IPS DF 19.7 (cell line): ENCODE results near the gene HSD17B12.

Experiments
- DNase-seq: peaks from one replicate; pipeline ENCODE4 v3.0.0-alpha.2; 2013; ENCODE audit warnings: low read depth, low spot score

HSD17B12 gene

DNA sequence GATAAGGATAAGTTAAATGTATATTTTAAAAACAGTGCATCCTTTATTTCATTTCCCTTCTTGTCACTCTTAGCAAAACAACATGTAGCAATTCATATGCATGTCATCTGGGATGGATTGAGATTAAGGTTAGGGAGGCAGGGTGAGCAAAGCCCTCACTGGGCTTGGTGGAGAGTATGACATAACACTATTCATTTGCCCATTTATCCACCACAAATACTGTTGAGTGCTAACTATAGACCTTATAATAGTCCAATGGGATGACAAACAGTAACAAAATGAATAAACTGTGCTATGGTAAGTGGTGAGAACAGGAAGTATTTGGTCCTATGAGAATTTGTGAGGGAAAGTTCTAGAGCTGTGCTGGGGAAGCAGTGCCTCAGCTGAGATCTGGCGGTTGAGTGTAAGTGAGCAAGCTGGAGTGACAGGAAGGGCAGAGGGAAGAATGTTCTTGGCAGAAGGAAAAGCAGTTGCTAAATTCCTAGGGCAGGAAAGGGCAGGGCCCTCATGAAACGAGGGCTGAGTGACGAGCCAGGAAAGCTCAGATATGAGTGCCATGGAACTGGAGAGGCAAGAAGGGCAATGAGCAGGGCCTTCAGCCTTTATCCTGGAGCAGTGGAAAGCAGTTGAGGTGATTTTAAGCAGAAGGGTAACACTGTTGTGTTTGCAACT is 6.7 kb downstream of the HSD17B12 start:
- no peak for DNase-seq

- no peak for DNase-seq
These were observed 7.9 kb downstream of the HSD17B12 start for GRCh38 chr11:43688394-43688793.

- no peak for DNase-seq
These were observed 8.6 kb downstream of the HSD17B12 start for GRCh38 chr11:43689167-43689566.

GRCh38 chr11:43690929-43691725 is 10.6 kb downstream of the HSD17B12 start:
- no peak for DNase-seq

GRCh38 chr11:43691806-43692205 is 11.3 kb downstream of the HSD17B12 start:
- DNase-seq = no peak

DNA sequence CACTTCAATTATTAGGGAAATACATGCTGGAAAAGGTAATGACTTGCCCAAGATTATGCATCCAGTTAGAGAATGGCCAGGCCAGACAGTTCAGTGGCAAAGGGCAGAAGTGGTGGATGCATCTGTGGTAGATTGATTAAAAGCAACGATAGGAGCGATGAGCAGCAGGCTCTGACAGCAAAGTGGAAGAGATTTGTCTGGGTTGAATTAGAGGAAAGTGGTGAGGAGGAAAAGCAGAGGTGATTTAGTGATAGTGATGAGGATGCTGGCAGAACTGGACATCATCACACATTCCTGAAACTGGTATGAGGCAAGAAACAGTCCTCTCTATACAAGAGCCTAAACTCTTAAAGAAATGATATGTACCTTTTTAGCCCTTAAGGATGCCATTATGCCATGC is 12.5 kb downstream of the HSD17B12 start:
- DNase-seq = no peak

DNA sequence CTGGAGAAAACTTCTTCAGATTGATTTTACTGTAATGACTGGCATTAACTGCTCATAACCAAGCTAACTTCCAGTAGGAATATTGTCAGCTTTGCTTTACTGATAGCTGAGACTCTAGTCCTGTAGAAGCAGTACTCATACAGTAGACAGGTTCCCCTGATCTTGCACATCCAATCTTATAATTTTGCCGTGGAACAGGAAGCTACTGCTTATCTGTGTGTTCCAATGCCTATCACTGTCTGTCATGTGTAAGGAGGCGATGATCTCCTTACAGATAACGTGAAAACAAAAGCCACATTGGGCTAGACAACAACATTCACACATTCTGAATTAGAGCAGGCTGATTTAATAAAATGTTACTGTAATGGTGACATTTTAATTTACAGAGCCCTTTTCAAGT is 13.2 kb downstream of the HSD17B12 start:
- no peak for DNase-seq

DNA sequence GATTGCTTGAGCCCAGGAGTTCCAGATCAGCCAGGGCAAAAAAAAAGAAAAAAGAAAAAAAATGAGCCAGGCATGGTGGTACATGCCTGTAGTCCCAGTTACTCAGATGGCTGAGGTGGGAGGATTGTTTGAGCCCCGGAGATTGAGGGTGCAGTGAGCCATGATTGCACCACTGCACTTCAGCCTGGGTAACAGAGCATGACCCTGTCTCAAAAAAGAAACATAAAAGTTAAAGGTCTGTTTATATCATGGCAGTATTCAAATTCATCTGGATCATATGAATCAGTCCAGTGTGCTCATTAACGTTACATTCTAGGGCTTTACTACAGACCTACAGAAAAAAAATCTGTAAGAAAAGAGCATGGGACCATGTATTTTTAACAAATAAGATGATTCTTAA is 13.9 kb downstream of the HSD17B12 start:
- DNase-seq = no peak

GRCh38 chr11:43697679-43698078 is 17.1 kb downstream of the HSD17B12 start:
- no peak for DNase-seq

DNA sequence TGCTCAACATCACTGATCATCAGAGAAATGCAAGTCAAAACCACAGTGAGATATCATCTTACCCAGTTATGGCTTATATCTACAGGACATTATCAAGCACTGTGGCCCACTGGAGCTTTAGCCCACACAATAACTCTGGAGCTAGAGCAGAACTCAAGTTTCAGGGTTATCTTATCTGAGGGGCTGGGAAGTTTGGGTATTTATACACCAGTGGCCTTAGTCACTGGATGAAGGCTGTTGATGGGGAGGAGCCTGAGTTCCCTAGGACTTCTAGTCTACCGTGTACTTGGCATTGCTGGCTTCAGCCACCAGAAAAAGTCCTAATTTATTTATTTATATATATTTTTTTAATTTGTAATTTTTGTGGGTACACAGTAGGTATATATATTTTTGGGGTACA is 19.3 kb downstream of the HSD17B12 start:
- DNase-seq = no peak

- DNase-seq = no peak
These were observed 26.1 kb downstream of the HSD17B12 start for GRCh38 chr11:43706631-43707030.

DNA sequence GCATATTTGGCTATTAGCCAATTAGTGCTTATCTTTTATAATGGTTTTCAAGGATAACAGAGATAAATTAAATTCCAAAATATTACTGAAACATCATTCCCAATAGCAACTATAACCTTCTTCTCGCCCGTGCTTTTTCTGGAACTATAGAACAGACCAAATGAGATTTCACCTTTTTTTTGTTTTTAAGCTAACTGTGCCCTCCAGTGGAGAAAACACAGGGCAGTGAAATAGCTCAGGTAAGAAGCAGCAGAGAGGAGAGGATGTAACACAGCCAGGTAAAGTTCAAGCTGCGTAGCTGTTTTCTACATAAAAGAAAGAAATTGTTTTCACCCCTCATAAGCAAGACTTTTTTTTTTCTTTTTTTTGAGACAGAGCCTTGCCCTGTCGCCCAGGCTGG is 28.2 kb downstream of the HSD17B12 start:
- DNase-seq = no peak

DNA sequence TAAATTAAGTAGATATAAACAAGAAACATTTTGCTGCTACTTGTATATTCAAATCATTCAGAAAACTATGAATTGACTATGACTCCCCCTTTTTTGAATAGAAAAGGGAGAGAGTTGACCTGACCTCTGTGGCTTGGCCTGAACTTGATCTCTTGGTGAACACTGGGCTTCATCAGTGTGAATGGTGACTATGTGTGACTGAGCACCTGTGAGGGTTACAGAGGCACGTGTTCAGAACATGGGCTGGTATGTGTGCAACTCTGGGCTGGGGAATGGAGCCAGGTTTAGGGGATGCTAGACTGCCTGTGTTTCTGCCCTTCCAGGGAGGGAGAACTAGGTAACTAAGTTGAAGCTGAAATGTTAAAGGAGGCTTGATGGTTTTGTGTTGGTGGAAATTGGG is 29.2 kb downstream of the HSD17B12 start:
- no peak for DNase-seq

DNA sequence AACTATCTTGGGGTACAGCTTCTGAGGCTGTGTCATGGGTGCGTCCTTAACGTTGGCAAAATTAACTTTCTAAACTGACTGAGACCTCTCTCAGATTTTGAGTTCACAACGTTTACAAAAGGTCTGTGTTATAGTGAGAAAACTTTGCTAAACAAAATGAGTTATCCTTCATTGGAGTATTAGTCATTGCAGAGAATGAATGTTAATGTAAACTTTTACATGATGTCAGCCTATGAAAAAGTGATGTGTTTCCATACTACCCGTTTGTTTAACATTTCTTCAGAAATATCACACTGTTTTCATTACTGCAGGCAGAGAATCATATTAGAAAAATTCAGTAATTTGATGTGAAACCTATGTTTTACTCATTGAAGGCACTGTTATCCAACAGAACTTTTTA is 32.1 kb downstream of the HSD17B12 start:
- DNase-seq = no peak

GRCh38 chr11:43718373-43718772 is 37.8 kb downstream of the HSD17B12 start:
- DNase-seq = no peak

DNA sequence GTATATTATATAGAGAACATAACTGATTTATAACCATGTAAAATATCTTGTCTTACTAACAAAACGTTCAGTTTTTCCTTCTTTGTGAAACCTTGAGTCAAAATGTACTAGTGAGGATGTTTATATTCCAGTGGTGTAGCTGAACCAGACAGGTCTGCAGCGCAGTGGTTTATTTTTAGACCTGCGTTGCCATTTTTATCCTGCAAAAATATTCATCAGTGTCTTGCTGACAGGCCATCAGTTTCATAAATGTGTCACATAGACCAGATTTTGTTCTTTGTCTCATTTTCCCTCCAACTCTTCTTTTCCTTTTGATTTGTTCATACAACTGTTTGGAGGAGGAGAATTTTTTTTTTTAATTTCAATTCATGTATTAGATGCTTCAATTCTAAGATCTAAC is 43.1 kb downstream of the HSD17B12 start:
- no peak for DNase-seq

DNA sequence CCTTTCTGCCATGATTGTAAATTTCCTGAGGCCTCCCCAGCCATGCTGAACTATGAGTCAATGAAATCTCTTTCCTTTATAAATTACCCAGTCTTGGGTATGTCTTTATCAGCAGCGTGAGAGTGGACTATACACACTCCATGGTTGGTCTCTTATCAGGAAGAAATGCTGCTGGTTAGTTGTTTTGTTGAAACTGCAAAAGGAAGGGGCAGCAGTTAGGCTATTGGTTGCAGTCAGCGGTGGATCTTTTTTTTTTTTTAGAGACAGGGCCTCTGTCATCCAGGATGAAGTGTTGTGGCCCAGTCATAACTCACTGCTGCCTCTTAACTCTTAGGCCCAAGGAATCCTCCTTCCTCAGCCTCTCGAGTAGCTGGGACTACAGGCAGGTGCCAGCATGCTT is 51.7 kb downstream of the HSD17B12 start:
- no peak for DNase-seq

DNA sequence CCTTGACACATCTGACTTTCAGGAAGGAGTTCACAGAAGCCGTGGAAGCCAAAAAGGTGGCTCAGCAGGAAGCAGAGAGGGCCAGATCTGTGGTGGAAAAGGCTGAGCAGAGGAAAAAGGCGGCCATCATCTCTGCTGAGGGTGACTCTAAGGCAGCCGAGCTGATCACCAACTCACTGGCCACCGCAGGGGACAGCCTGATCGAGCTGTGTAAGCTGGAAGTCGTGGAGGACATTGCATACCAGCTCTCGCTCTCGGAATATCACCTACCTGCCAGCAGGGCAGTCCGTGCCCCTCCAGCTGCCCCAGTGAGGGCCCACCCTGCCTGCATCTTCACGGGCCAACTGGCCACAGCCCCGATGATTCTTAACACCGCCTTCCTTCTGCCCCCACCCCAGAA is 53.7 kb downstream of the HSD17B12 start:
- DNase-seq = no peak

DNA sequence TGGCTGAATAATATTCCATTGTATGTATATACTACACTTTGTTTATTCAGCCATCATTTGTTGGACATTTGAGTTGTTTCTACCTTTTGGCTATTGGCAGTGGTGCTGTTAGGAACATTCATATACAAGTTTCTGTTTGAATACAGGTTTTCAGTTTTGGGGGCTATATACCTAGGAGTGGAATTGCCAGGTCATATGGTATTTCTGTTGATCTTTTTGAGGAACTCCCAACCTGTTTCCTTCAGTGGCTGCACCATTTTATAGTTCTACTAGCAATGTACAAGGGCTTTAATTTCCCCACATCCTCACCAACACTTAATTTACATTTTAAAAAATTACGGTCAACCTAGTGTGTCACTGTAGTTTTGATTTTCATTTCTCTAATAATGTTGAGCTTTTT is 54.6 kb downstream of the HSD17B12 start:
- DNase-seq = no peak

- no peak for DNase-seq
These were observed 55.4 kb downstream of the HSD17B12 start for GRCh38 chr11:43735961-43736360.

- DNase-seq = no peak
These were observed 56.1 kb downstream of the HSD17B12 start for GRCh38 chr11:43736502-43737200.

DNA sequence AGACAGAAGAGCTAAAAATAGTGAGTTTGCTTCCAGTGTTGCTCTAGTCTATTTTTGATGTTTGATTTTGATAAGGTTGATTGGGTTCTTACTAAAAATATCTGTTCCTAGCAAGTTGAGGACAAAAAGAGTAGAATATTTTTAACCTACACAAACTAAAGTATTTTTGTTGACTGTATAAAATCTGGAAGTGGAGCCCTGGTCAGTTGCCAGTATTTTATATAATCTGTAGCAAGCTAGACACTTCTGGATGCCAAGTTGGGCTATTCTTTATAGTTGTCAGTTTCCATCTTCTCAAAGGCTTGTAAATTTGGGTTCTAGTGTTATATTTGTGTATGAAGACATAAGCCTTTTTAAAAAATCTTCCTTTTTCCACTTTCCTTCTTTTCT is 56.7 kb downstream of the HSD17B12 start:
- no peak for DNase-seq
